Muscle of arm (tissue), 14 donors: ENCODE data around the gene OR8K3. TPM values are rescaled to one million over a fixed set of nuclear protein-coding genes. Genes with fewer than 3 reads are reported as not detected.

Source experiments
- DNase-seq: peaks from one replicate; pipeline ENCODE4 v3.0.0-alpha.2; 2013
- long read RNA-seq, 11 donors: transcript quantifications; one replicate each; lab custom pipeline, GENCODE V29; 2026
- polyA plus RNA-seq, 12 donors: library from polyadenylated mRNA; unstranded; fragments of 120-200 nt; gene quantifications; one replicate each; pipeline ENCODE4 v1.2.1, GENCODE V29; 2013; ENCODE audit not compliant: insufficient read length in 12 of 12

The OR8K3 gene
- not detected for polyA plus RNA-seq
- long read RNA-seq, donor 1 = 0 reads
- long read RNA-seq, donor 2 = 0 reads
- long read RNA-seq, donor 3 = 0 reads
- long read RNA-seq, donor 4 = 0 reads
- long read RNA-seq, donor 5 = 0 reads
- long read RNA-seq, donor 6 = 0 reads
- long read RNA-seq, donor 7 = 0 reads
- long read RNA-seq, donor 8 = 0 reads
- long read RNA-seq, donor 9 = 0 reads
- long read RNA-seq, donor 10 = 0 reads
- long read RNA-seq, donor 11 = 0 reads

DNA sequence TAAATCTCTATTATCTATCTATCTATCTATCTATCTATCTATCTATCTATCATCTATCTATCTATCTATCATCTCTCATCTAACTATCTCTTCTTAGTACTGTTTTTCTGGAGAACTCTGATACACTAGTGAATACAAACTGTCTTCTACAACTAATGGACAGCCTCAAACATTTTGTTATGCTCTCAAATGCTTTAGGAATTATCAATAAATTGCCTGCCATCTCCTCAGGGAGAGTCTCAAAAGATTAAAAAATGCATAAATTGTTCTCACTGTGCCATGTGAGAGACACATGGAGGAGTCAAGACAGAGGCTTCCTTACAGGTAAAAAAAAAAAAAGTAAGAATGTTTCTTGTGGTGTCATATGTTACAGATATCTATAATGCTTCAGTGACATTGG lies at the start of gene OR8K3:
Gene OR8K3 (plus strand): TSS at position 301 of the 400 bp plus-strand sequence. CDS start 3,163 bp downstream, outside the sequence.
- no peak for DNase-seq

DNA sequence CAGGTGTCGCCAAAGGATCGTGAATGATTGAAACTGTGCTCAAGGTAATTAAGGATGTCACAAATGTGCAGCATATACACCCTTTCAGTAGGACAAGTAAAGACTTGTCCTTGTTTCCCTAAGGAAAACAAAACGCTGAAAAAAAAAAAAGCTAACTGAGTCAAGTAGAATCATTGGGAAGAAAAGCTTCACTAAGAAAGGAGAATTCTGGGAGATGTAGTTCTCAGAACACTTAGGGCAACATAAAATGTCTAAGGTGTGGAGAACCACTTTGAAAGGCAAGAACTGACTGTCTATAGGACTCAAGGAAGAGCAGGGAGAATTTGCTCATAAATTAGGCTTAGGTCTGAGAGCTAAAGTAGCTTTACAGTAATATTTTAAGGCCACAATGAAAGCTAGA lies 43.9 kb upstream of the OR8K3 start:
- DNase-seq = no peak

GRCh38 chr11:56273854-56274253 lies 41.1 kb upstream of the OR8K3 start, which contains the start of gene OR5T1:
TSS of gene OR5T1 (plus strand) at chr11:56274154. CDS start at chr11:56275639, 1,485 bp downstream.
- no peak for DNase-seq

DNA sequence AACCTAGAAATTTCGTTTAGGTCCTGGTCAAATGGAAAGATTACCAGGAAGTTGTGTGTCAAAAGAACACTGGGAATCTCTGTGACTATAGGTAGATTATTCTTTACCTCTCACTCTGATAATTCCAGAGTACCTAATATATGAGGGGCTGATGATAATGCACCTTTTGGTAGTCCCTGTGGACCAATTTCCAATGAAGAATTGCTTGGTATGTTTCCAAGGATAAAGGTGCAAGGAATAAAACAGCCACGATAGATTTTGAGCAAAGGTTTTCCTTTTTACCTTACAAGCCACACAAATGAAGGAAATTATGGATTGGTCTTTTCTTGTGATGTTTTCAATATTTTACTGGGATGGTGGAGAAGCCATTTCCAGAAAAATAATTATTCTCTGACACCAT lies 22.8 kb upstream of the OR8K3 start, which contains the start of gene OR8H1:
Gene OR8H1 (minus strand): TSS at position 101 of the 400 bp plus-strand sequence. CDS start 1,192 bp downstream, outside the sequence.
- DNase-seq = no peak

GRCh38 chr11:56296898-56297297 lies 18.0 kb upstream of the OR8K3 start:
- DNase-seq = no peak

DNA sequence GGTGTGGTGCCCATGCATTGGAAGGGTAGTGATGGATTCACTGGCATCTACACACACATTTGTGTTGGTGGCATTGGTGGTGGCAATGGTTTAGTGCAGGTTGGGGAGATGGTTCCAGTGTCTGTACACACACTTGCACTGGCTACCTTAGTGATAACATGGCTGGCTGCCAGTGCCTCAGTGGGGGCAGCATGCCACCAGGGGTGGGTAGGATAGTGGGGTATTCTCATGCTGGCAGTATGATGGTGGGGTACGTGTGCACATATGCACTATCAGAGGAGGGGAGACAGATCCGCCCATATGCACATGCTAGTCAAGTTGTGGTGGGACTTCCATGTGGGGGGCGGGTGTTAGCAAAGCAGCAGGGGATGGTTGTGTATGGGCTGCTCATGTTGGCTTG lies 7.1 kb upstream of the OR8K3 start:
- DNase-seq = no peak

- no peak for DNase-seq
These were observed 17.0 kb downstream of the OR8K3 start for GRCh38 chr11:56331861-56332491.

DNA sequence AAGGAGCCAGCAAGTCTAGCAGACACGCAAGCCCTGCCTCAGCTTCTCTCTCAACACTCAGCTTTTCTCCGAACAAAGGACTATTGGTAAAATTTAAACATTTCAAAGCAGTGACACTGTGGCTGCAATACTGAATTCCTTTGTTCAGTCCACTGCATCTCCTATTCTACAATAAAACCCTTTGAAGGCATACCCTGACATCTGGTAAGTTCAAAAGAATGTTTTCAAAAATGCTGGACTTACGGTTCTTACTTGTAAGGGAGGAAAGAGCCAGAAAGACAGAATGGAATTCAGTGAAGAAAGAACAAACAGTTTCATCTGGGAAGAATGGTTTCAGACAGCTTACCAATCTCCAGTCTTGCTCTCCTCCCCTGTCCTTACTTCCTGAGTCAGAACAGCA lies 18.2 kb downstream of the OR8K3 start:
- no peak for DNase-seq

DNA sequence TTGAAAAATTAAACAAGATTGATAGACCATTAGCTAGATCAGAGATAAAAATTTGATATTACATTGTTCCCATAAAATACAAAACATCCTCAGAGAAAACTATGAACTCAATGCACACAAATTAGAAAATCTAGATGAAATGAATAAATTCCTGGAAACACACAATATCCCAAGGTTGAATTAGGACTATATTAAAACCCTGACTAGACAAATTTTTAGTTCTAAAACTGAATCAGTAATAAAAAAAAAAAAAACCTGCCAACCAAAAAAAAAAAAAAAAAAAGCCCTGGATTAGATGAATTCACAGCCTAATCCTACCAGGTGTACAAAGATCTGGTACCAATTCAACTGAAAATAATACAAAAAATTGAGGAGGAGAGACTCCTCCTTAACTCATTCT lies 25.3 kb downstream of the OR8K3 start:
- no peak for DNase-seq

- no peak for DNase-seq
These were observed 30.8 kb downstream of the OR8K3 start, which contains the start of gene OR8K1 for GRCh38 chr11:56345739-56346138. TSS of gene OR8K1 (plus strand) at chr11:56346039. CDS start at chr11:56346039, 0 bp downstream.

- DNase-seq = no peak
These were observed 39.0 kb downstream of the OR8K3 start, which contains the start of gene OR8J1 for GRCh38 chr11:56353991-56354390. TSS of gene OR8J1 (plus strand) at chr11:56354291. CDS start at chr11:56360247, 5,956 bp downstream.

Other genes starting within 250 kb of the OR8K3 start
- not detected for gene OR8I2, start 221.8 kb upstream of the OR8K3 start, polyA plus RNA-seq
- under 1 TPM in 1 of 12 donors, not detected in 11; 0.05 TPM for gene OR8H2, start 211.5 kb upstream of the OR8K3 start, polyA plus RNA-seq
- not detected for gene OR8H3, start 192.8 kb upstream of the OR8K3 start, polyA plus RNA-seq
- not detected for gene OR8J3, start 174.9 kb upstream of the OR8K3 start, polyA plus RNA-seq
- not detected for gene OR8K5, start 154.8 kb upstream of the OR8K3 start, polyA plus RNA-seq
- not detected for gene OR5J2, start 138.5 kb upstream of the OR8K3 start, polyA plus RNA-seq
- not detected for gene OR5T2, start 80.9 kb upstream of the OR8K3 start, polyA plus RNA-seq
- gene OR5T3, start 62.9 kb upstream of the OR8K3 start, polyA plus RNA-seq = not detected
- not detected for gene OR5T1, start 41.0 kb upstream of the OR8K3 start, polyA plus RNA-seq
- not detected for gene OR8H1, start 22.9 kb upstream of the OR8K3 start, polyA plus RNA-seq
- not detected for gene OR8K1, start 30.9 kb downstream of the OR8K3 start, polyA plus RNA-seq
- gene OR8J1, start 39.1 kb downstream of the OR8K3 start, polyA plus RNA-seq = not detected
- gene OR8U1, start 60.5 kb downstream of the OR8K3 start, polyA plus RNA-seq = not detected
- gene OR5AL1, start 97.6 kb downstream of the OR8K3 start, polyA plus RNA-seq = not detected
- gene OR5M3, start 158.2 kb downstream of the OR8K3 start, polyA plus RNA-seq = not detected
- gene OR5M8, start 176.2 kb downstream of the OR8K3 start, polyA plus RNA-seq = not detected
- gene OR5M11, start 228.1 kb downstream of the OR8K3 start, polyA plus RNA-seq = not detected